GM13977 (cell line): ENCODE data around the gene ZNF860.
"Not testable (repeated sequence)": the region's sequence is repeated elsewhere in the genome, so short reads cannot be mapped to it uniquely, and the experiment has no call there.

Source experiments
- DNase-seq: peaks from one replicate; pipeline ENCODE4 v3.0.0; 2012; ENCODE audit warnings: low spot score
- CTCF ChIP-seq: IDR thresholded peaks from 2 replicates; pipeline ENCODE4 v1.5.1; 2012; ENCODE audit warnings: mild to moderate bottlenecking, control low read depth; ENCODE audit not compliant: insufficient read depth; ENCODE audit errors: extremely low read depth, missing control alignments
- in situ Hi-C: fragments of 300-500 bp; cut with MboI; formaldehyde crosslinking; loops from one replicate; pipeline ENCODE4 v1.12.0; 2022; ENCODE audit warnings: low sequenced_read_pairs, low pct_unique_long_range_greater_than_20kb, mixed read lengths, inconsistent platforms; ENCODE audit not compliant: unreplicated experiment

The ZNF860 gene

GRCh38 chr3:31988271-31988670, 6.7 kb downstream of the ZNF860 start:
- TF ChIP-seq CTCF, result no peak
- DNase-seq, result no peak
- in situ Hi-C loops, result no loop called here

DNA sequence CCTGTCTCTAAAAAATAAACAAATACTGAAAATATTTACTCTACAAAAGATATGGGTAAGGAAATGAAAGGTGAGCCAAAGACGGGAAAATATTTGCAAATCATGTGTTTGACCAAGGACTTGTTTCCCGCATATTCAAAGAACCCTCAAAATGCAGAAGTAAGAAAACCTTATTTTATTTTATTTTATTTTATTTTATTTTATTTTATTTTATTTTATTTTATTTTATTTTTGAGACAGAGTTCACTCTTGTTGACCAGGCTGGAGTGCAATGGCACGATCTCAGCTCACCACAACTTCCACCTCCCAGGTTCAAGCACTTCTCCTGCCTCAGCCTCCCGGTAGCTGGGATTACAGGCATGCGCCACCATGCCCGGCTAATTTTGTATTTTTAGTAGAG, 11.4 kb downstream of the ZNF860 start:
- in situ Hi-C loops, DNase-seq: not testable (repeated sequence)

DNA sequence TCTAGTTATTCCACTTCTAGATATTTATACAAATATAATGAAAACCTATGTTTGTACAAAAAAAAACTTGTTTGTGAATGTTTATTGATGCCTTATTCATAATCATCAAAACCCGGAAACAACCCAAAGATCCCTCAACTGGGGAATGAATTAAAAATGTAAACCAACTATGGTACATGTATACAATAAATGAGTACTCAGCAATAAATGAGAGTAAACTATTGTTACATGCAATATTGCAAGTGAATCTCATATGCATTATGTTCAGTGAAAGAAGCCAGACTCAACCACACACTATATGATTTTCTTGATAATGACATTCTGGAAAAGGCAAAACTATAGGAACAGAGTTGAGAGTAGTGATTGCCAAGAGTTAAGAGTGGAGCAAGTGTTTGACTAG, 12.3 kb downstream of the ZNF860 start:
- TF ChIP-seq CTCF, result no peak
- in situ Hi-C loops, result no loop called here
- DNase-seq, result no peak

DNA sequence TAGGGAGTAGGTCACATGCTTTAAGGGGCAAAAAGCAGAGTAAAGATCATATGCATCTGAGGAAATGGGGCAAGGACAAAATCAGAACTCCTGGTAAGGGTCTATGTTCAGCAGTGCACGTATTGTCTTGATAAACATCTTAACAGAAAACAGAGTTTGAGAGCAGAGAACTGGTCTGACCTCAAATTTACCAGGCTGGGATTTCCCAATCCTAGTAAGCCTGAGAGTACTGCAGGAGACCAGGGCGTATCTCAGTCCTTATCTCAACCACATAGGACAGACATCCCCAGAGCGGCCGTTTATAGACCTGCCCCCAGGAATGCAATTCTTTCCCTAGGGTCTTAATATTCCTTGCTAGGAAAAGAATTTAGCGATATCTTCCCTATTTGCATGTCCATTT, 13.5 kb downstream of the ZNF860 start:
- DNase-seq, in situ Hi-C loops: not testable (repeated sequence)

DNA sequence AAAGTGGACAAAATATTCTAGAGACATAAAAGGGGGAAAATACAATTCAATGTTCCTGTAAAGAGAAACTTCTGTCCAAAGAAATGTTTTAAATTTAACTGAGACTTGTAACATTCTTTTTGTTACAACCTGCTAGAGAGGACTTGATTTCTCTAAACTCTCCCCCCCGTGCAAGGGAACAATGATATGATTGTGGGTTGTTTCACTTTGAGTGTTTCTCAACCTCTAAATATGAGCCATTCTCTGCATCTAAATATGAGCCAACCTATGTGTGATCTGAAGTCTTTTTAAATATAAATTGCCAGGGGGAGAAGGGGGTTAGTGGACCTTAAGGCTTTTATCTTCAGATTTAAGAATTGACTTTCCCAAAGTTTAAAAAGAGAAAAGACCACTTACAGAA, 14.6 kb downstream of the ZNF860 start:
- no peak for TF ChIP-seq CTCF
- DNase-seq, result peak; percentile 23
- in situ Hi-C loops, result no loop called here

DNA sequence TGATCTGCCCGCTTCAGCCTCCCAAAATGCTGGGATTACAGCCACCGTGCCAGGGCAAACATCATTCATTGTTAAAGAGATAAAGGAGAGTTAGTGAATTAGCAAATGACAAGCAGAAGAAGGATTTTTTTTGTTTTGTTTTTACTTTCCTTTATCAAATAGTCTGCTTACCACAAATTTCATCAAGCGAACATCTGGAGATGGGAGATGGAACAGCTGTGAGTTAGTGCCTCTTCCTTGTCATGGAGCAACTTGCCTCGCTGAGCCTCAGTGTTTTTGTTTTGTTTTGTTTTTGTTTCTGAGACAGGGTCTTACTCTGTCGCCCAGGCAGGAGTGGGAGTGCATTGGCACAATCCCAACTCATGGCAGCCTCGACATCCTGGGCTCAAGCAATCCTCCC, 15.9 kb downstream of the ZNF860 start:
- no peak for DNase-seq
- in situ Hi-C loops, result no loop called here

DNA sequence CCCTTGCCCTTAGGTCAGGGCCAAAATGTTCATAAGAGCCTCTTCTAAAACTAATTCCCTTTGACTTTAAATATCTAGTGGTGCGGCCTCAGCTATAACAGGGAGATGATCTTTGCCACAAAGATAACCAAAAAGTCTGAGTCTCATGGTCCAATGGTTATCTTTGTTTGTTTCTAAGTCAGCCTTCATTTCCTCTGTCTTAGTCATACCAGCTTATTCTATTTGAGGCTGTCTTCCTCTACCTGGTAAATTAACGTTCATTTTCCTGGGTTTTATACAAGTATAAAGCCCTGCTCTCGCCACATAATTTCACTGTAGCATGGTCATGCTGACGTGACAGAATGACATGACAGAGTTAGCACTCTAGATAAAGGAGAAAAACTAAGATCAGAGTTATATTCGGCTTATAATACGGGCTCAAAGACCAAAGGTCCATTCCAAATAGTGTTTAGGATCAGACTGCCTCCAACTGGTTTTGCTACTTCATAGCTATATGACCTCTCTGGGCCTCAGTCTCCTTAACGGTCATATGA, 18.4 kb downstream of the ZNF860 start:
- no peak for DNase-seq
- no peak for TF ChIP-seq CTCF
- in situ Hi-C loops, result no loop called here

More for the DNA sequence above, 15.9 kb downstream of the ZNF860 start:
- TF ChIP-seq CTCF, result no peak

- TF ChIP-seq CTCF, result no peak
- in situ Hi-C loops, result no loop called here
- no peak for DNase-seq
Measured at GRCh38 chr3:32000877-32001276, 19.3 kb downstream of the ZNF860 start.
